ENCODE measurements around the gene PLAC9. TPM values are rescaled to one million over a fixed set of nuclear protein-coding genes. Genes with fewer than 3 reads are reported as not detected.

Gene PLAC9
- total RNA-seq, 1 donor from 2014 or later: 45.2 TPM

DNA sequence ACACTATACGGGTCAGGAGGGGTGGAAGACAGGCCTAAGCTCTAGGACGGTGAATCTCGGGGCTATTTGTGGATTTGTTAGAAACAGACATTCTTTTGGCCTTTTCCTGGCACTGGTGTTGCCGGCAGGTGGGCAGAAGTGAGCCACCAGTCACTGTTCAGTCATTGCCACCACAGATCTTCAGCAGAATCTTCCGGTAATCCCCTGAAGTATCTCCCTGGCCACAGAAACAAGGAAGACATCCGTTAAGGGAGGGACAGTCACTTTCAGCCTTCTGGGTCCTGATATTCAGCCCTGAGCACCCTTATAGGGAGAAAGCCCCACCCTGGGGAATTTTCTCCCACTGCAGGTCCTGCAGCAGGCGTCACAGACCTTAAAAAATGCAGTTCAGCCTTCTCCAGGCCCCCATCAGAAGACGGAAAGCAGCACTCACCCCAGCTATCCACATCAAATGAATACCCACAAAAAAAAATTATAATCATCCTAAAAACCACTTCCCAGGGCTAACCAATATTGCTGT is 23.2 kb downstream of the PLAC9 start:
- DNase-seq (ENCODE audit: missing footprints): no peak
- ATAC-seq: no peak
- intact Hi-C loops (cut with DNase I): no loop called here

DNA sequence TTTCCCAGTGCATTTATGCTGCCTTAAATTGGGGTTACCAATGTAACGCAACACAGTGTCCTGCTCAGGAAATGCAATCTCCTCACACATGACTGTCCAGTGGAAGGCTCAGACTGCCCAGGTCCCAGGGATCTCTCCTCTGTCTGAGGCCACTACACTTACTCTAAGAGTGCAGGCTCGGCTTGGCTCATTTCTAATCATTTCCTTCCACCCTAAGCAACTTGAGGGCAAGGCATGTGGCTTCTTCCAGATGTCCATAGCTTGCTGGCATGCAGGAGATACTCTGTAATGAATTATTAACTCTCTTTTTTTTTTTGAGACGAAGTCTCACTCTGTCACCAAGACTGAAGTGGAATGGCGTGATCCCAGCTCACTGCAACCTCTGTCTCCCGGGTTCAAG is 23.7 kb downstream of the PLAC9 start:
- intact Hi-C loops (cut with DNase I): no loop called here
- ATAC-seq: no peak
- no peak for DNase-seq (ENCODE audit: missing footprints)

DNA sequence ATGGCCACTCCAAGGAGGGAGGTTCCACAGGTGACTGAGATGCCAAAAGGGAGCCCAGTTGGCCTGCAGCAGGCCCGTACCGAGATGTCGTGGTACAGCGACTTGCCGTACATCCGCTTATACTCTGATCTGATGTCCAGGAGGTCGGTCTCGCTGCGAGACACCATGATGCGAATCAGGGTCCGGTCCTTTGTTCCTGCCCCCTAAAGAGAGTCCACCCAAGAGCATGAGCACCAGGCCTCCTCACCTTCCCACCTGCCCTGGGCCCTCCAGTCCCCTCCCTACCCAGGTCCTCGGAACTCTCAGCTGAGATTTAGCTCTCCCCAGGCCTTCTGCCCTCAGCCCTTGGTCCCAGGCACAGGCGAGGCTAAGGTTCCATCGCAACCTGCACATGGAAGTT is 25.0 kb downstream of the PLAC9 start:
- intact Hi-C loops (cut with DNase I): no loop called here
- no peak for DNase-seq (ENCODE audit: missing footprints)
- no peak for ATAC-seq

DNA sequence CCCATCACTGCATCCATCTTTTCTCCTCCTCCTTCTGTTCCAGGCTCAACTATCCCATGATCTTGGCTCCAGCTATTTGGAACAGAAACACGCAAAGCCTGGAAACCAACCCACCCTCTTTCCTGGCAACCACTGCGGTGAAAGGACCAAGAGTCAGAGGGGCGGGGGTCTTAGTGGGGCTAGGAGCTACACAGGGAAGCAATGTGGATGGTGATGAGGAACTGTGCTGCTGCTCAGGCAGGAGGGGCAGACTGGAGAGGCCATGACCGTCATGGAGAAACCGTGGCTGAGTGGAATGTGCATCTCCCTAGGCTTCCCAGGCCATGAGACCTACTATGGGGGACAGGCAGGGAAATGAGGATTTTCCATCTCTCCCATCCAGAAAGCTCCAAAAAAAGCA is 25.6 kb downstream of the PLAC9 start:
- intact Hi-C loops (cut with DNase I): loop anchor here (1.0 kb wide), 1 partner anchor 47 kb away; the partner anchor contains the start of gene ANXA11
- peak; percentile 0 for ATAC-seq
- DNase-seq (ENCODE audit: missing footprints): no peak

DNA sequence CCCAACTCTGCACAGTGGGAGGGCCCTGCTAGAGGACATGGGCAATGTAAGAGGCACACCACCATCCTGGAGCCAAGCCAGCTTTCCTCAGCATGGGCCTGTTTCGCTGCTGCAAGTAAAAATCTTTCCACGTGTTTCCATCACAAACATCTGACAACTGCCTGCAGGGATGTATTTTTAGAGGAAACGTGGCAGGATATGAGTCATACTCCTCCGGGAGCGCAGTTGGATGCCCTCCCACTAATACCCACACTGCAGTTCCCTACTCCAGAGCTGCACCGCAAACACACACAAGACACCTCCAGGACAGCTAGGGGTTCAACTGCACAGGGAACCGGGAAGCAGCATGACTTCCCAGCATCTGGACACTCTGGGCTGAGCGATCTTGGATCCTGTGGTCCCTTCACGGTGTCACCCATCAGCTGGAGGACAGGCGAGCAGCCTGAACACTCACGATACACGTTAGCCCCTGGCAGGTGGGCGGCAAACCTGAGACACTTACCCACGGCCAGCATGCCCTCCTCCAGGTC is 26.1 kb downstream of the PLAC9 start:
- intact Hi-C loops (cut with DNase I): loop anchor here (1.0 kb wide), 1 partner anchor 47 kb away; the partner anchor contains the start of gene ANXA11
- DNase-seq (ENCODE audit: missing footprints): peak; percentile 90
- ATAC-seq: peak; percentile 92

DNA sequence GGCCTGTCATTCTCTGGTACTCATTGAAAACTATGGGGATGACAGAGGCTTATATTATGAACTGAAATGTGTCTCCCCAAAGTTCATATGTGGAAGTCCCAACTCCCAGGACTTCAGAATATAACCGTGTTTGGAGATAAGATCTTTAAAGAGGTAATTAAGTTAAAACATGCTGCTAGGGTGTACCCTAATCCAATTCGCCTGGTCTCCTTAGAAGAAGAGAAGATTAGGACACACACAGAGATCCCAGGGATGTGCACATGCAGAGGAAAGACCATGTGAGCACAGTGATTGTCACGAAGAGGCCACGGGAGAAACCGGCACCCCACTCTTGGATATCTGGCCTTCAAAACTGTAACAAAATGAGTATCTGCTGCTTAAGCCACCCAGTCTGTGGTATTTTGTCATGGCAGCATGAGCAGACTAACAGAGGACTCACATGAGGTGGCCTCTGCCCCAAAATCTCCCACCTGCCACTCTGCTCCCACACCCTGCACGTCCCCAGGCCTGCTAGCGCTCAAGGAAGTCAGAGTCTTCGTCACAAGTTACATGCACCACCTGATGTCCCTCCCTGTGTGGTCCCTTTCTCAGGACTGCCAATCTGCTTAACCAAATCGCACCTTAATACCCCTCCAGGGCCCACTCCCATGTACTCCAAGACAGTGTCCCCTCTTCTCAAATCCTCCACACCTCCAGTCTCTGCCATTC is 26.8 kb downstream of the PLAC9 start:
- ATAC-seq: peak; percentile 19
- DNase-seq (ENCODE audit: missing footprints): no peak
- intact Hi-C loops (cut with DNase I): no loop called here

DNA sequence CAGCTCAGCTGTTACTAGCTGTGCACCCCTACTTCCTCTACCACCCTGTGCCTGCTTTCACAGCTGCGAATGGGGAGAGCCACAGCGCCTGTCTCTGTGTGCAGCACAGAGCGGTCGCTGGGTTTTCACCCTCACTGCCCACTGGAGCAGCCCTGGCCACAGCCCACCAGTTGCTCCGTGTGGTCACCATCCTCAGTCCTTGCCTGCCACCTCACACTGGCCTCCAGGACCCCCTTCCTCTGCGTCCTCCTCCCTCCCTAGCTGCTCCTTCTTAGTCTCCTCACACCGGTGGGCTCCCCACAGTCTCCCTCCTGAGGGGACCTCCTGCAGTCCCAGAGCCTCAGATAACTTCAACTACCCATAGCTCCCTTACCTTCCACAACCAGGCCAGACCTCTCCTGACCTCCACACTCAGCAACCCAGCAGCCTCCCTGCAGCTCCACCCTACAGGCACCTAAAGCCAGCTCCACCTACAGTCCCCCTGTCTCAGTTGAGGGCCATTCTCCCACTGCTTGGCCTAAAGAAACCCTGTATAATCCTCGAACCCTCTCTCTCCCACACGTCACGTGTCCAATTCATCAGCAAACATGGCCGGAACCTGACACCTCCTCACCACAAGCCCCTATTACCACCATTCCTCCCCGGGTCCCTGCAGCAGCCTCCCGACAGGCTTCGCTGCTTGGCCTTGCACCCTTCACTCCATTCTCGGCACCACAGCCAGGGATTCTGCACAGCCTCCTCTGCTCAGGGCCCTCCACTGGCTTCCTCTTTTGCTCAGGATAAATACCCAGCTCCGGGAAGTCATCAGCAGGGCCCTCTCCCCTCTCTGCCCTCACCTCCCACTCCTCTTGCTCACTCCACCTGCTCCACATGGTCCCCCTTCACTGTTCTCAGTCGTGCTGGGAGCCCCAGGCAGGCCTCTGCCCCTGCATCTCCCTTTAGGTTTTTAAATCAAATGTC is 28.1 kb downstream of the PLAC9 start:
- intact Hi-C loops (cut with DNase I): no loop called here
- DNase-seq (ENCODE audit: missing footprints) (no peak), ATAC-seq (no peak)

DNA sequence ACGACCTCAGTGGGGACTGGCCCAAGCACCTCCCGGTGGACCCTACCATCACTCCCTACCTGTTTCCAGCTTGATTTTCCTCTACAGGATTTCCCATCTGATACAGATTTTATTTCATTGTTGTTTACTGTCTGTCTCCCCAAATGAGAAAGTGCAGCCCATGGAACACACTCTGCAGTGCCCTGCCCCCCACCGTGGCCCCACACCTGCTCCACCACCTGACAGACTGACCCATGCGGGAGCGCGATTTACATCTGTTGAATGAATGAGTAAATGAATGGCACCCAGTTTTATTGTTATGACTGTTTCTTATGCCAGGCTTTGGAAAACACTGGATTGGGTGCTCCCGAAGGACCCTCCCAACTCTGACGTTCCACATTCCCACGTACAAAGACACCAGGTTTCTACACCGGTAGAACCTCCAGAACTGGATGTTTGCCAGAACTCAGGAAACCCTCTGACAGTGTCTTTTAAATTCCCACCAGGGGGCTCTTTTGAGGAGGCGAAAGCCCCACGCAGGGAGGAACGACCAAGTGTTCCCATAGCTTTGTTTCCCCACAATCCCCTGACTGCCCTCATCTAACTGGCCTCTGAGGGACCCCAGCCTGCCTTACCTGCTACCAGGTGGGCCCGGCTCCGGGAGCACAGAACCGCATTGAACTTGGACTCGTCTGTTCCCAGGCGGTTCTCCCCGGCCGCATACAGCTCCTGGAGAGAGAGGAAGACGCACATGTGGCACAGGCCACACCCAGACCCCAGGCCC is 29.0 kb downstream of the PLAC9 start:
- ATAC-seq (no peak), DNase-seq (ENCODE audit: missing footprints) (no peak)
- intact Hi-C loops (cut with DNase I): no loop called here

DNA sequence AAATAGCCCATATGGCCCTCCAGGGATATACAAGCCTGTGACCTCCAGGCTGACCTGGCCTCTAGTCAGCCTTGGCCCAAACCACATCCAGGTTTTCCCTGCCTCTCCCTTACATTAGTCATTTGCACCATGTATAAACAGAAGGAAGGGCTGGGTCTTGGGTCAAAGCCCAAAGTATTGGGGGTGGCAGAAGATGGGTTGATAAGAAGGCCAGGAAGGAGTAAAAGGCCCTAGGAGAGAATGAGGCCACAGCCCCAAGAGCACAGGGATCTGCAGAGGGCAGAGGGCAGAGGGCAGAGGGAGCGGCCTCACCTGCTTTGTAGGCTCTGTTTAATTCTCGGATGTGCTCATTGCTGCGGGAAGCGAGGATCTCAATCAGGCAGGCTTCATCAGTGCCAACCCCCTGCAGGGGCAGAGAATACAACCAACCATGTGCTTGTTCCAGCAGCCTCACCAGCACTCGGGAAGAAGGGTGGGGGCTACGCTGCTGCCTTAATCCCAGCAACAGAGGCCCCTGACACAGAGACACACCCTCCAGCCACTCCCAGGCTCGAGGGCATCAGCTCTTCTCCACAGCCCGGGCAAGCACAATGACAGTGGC is 31.3 kb downstream of the PLAC9 start:
- DNase-seq (ENCODE audit: missing footprints): peak; percentile 35
- ATAC-seq: no peak
- intact Hi-C loops (cut with DNase I): no loop called here

DNA sequence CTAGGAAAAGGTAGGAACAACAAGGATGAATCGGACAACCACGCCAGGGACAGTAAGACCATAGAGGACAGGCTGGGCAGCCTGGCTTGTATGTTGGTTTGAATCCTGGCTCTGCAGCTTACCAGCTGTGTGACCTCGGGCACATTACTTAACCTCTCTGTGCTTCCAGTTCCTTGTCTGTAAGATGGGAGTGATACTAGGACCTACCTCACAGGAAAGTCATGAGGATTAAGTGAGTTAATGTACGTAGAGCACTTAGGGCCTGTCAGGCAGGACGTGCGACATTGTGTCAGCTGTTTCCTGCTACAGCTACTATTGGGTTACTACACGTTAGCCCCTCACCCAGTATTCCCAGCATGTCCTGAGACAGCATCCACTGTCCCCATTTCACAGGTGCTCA is 32.1 kb downstream of the PLAC9 start:
- DNase-seq (ENCODE audit: missing footprints) (peak; percentile 25), ATAC-seq (no peak)
- intact Hi-C loops (cut with DNase I): no loop called here

DNA sequence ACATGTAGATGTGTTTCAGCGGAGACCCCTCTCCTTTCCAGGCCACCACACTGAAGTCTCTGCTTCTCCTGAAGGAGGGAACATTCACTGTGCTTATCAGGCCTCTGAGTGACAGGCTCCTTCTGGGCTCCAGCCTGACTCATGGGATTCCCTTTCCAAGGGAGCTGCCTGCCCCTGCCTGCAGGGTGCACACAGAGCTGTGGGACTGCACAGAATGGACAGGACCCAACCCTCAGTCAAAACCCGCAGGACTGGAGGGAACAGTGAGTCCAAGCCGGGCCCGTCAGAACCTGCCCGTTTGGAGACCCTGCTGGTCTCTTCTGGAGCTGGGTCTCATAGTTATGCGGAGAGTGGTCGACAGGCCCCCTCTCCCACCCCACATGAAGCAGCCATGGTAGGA is 32.6 kb downstream of the PLAC9 start:
- DNase-seq (ENCODE audit: missing footprints) (peak; percentile 65), ATAC-seq (no peak)
- intact Hi-C loops (cut with DNase I): no loop called here

DNA sequence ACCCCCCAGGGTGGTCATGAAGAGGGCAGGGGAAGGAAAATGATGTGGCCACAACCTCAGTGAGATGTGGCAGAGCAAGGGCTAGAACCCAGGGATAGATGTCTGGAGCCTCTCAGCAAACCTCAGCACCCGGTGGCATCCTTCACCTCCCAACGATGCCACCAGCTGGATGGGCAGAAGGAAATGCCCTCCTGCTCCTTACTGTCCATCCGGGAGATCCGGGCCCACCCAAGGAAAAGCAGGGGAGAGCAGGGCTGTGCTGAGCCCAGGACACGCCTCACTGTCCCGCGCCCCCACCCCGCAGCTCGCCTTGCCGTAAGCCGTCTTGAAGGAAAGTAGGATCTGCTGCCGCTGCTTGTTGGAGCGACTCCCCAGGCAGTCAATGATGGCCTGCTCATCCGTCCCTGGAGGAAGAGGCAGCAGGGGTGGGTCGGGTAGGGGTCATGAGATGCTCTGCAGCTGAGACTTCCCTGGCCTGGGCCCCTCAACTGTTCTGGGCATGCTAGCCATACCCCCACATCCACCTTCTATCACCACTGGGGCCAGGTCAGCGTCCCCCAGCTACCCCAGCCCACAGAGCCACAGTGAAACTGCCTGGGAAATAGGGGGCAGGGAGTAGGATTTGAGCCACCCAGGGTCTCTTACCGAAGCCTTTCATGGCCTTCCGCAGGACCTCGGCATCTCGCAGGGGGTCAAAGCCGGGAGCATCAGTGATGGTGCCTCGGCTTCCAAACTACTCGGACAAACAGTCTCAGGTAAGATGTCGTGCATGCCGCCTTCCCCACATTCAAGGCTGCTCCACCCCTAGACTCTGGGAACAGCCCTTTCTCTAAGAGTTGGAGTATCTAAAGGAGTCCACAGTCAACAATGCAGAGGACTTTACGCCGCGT is 34.3 kb downstream of the PLAC9 start:
- DNase-seq (ENCODE audit: missing footprints): peak; percentile 73
- intact Hi-C loops (cut with DNase I): no loop called here
- no peak for ATAC-seq

DNA sequence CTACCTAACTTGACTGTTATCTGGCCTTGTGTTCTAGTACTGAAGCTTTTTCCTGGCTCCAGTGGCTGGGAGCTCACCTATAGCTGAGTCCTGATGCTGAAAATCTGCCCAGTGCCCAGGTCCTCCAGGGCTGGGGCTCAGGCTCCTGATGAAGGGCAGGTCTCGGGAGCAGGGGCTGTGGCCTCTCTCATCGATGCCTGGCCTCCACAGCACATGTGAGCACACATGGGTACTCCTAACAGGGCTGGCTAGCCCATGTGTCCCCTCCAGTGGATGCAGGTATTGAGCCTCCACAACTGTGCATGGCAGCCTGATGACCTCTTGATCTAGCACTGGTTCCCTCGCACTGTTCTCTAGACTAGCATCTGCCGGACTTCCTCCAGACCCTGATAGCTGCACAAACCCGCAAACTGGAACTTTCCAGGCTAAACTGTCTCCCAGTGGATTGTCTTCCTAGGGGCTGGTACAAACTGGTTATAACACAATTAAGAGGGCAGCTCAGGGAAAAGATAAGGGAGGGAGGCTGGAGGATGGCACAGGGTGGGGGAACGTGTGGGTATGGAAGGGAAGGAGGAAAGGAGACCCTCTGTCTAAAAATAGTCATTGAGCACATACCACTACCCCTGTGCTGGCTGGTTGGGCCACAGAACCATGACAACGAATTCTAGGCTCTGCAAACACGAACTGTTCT is 35.1 kb downstream of the PLAC9 start:
- intact Hi-C loops (cut with DNase I): loop anchor here (2.0 kb wide), 1 partner anchor 35 kb away; no protein-coding TSS in a partner anchor
- peak; percentile 50 for DNase-seq (ENCODE audit: missing footprints)
- ATAC-seq: peak; percentile 33

DNA sequence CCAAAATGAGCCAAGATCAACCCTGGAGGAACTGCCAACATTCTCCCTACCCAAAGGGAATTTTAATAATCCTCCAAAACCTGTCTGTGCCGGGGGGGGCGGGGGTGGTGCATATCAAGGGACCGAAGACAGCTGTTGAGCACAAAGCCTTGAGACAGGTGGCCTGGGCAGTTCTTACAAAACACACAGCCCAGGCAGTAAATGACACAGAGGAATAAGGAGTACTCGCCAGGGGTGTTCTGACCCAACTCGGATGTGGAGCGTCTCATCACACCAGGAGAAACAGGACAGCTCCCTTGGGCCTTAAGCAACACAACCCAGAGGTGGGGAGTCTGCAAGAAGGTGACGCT is 35.6 kb downstream of the PLAC9 start:
- DNase-seq (ENCODE audit: missing footprints) (peak; percentile 55), ATAC-seq (peak; percentile 38)
- intact Hi-C loops (cut with DNase I): loop anchor here (2.0 kb wide), 1 partner anchor 35 kb away; no protein-coding TSS in a partner anchor

DNA sequence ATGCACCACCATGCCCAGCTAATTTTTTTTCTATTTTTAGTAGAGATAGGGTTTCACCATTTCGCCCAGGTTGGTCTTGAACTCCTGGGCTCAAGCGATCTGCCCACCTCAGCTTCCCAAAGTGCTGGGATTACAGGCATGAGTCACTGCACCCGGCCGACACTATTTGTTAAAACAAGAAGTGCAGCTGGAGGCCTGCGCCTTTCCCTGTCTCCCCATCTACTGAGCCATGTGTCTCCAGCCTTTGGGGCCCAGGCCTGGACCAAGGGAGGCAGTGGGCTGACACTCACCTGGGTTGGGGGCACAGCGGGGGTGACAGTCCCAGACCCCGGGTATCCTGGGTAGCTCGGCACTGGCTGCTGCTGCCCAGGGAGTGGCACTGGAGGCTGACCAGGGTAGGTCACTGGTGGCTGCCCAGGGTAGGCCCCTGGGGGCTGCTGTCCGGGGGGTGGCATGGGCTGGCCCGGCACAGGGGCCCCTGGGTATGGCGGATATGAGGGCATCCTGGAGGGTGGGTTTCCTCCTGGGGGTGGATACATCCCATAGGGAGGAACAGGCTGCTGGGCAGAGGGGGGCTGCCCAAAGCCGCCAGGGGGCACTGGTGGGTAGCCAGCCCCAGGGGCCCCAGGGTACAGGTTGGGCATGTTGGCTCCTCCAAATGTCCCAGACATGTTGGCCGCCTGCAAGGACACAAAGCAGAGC is 36.3 kb downstream of the PLAC9 start:
- ATAC-seq: peak; percentile 20
- intact Hi-C loops (cut with DNase I): loop anchor here (2.0 kb wide), 1 partner anchor 34 kb away; no protein-coding TSS in a partner anchor

DNA sequence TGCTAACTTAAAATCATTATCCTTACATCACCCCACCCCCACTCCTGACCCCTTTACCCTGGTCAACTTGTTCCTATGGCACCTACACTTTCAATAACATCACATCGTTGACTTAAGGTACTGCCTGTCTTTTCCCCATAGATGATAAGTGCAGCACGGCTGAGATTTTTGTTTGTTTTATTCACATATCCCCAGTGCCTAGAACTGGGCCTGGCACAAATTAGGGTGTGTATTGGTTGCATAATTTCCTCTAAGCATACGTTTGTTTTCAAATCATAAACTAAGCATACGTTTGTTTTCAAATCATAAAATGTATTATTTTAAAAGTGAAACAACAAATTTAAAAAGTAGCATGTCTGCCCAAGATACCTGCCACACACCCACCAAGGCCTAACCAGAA is 37.5 kb downstream of the PLAC9 start:
- DNase-seq (ENCODE audit: missing footprints): no peak
- no peak for ATAC-seq
- intact Hi-C loops (cut with DNase I): no loop called here

More for the DNA sequence above, 36.3 kb downstream of the PLAC9 start:
- DNase-seq (ENCODE audit: missing footprints): no peak
